NB4 (cell line): ENCODE measurements around the gene DNAH8.

Experiments
- DNase-seq: peaks from one replicate; pipeline ENCODE4 v3.0.0; 2010; ENCODE audit warnings: low read depth
- H3K4me3 ChIP-seq: one replicate; pipeline ENCODE4 v1.5.1; 2011; ENCODE audit warnings: mild to moderate bottlenecking, low read depth, low read length, moderate library complexity
- CTCF ChIP-seq: IDR thresholded peaks from one replicate; pipeline ENCODE4 v1.5.1; 2012; ENCODE audit warnings: low read depth, low read length
- MAX ChIP-seq: IDR thresholded peaks from 2 replicates; pipeline ENCODE4 v1.6.1; 2011; ENCODE audit warnings: low read depth, low read length
- MYC ChIP-seq: IDR thresholded peaks from 2 replicates; pipeline ENCODE4 v1.6.1; 2011; ENCODE audit warnings: low read depth, low read length
- POLR2A ChIP-seq: IDR thresholded peaks from 2 replicates; pipeline ENCODE4 v1.6.1; 2011; ENCODE audit warnings: mild to moderate bottlenecking; ENCODE audit not compliant: insufficient read length; ENCODE audit errors: extremely low read depth

Gene DNAH8

GRCh38 chr6:39005774-39006173 is 290.7 kb downstream of the DNAH8 start:
- TF ChIP-seq CTCF (no peak), MAX (no peak), MYC (no peak)
- DNase-seq: no peak
- H3K4me3 ChIP-seq: no peak overlapping the region

- no peak for DNase-seq
Measured at GRCh38 chr6:39007575-39007974, 292.5 kb downstream of the DNAH8 start.

GRCh38 chr6:39008737-39009136 is 293.6 kb downstream of the DNAH8 start:
- no peak for TF ChIP-seq POLR2A
- no peak for TF ChIP-seq CTCF
- TF ChIP-seq MAX: no peak
- no peak for TF ChIP-seq MYC
- no peak for DNase-seq
- no peak overlapping the region for H3K4me3 ChIP-seq

More at GRCh38 chr6:39007575-39007974, 292.5 kb downstream of the DNAH8 start:
- H3K4me3 ChIP-seq: no peak overlapping the region
- TF ChIP-seq CTCF (no peak), POLR2A (no peak), MAX (no peak), MYC (no peak)

- H3K4me3 ChIP-seq: no peak overlapping the region
- TF ChIP-seq MAX (no peak), CTCF (no peak), MYC (no peak), POLR2A (no peak)
- DNase-seq: no peak
Measured at GRCh38 chr6:39009476-39009875, 294.4 kb downstream of the DNAH8 start.

GRCh38 chr6:39016839-39017546 is 301.9 kb downstream of the DNAH8 start:
- no peak for DNase-seq
- no peak for TF ChIP-seq MAX
- TF ChIP-seq POLR2A: no peak
- H3K4me3 ChIP-seq: no peak overlapping the region

GRCh38 chr6:39017547-39017880 is 302.4 kb downstream of the DNAH8 start:
- DNase-seq: no peak
- TF ChIP-seq POLR2A (no peak), MYC (no peak), CTCF (no peak), MAX (no peak)
- no peak overlapping the region for H3K4me3 ChIP-seq
